ENCODE measurements around the gene RPA1.

RPA1 gene

GRCh38 chr17:1908699-1909309, 79.0 kb downstream of the RPA1 start:
- DNase-seq (ENCODE audit: low read depth in 2 of 2) = no peak

GRCh38 chr17:1909985-1910384, 80.2 kb downstream of the RPA1 start:
- no peak for DNase-seq (ENCODE audit: low read depth in 2 of 2)

- no peak for DNase-seq (ENCODE audit: low read depth in 2 of 2)
Observed at GRCh38 chr17:1912146-1912545, 82.3 kb downstream of the RPA1 start.

GRCh38 chr17:1913702-1914101, 83.9 kb downstream of the RPA1 start:
- DNase-seq (ENCODE audit: low read depth in 2 of 2) = no peak

GRCh38 chr17:1914661-1915083, 84.9 kb downstream of the RPA1 start:
- DNase-seq (ENCODE audit: low read depth in 2 of 2) = no peak

DNA sequence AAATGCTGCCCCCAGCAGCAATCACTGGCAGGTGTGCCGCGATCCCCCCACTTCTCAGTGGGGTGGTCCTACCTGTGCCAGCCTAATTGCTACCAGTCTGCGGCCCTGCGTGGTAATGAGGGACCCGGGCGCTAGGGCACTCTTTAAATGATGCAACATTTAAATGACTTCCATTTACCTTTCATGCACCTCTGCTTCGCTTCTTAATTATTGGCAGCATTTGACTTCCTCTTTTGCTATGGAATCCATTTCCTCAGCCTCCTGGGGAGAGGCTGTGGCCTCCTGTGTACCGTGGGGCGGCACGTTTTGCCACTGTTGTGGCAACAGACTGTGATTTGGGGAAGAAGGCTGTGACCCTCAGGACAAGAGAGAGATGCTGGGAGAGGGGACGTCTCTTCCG, 86.1 kb downstream of the RPA1 start:
- no peak for DNase-seq (ENCODE audit: low read depth in 2 of 2)

DNA sequence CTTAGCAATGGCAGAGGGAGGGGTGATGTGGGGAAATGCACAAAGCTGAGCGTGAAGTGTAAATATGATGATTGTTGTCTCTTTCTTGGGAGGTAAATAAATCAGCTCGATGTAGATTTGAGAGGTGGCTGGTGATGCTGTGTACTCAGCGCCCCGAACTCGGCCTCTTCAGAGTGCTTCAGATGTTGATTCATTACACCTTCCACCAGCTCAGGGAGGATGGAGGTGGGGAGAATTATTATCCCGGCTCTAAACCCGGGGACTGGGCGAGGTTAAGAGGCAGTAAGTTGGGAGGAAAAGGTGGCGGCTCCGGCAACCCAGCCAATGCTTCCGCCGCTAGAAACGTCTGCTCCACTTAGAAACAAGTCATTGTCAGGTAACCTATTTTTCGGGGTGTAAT, 86.5 kb downstream of the RPA1 start:
- no peak for DNase-seq (ENCODE audit: low read depth in 2 of 2)

- DNase-seq (ENCODE audit: low read depth in 2 of 2) = no peak
Observed at GRCh38 chr17:1916963-1917715, 87.3 kb downstream of the RPA1 start.

GRCh38 chr17:1918346-1919162, 88.7 kb downstream of the RPA1 start:
- no peak for DNase-seq (ENCODE audit: low read depth in 2 of 2)

DNA sequence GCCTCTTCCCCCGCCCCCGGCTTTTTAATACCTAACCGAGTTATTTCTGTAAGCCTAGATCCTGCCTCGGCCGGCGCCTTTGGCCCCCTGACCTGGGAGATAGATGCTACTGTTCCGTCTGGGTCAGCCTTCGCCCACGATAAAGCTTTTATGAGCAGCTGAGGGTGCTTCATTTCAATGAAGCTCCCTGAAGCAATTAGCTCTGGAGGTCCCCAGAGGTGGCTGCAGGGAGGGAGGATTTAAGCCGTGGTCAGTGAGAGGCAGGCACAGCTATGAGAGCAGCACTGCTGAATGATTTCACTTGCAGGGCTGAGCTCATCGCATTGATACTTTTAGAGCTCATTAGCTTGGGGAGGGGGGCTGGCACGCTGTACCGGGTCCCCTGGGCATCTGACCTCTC, 89.4 kb downstream of the RPA1 start:
- DNase-seq (ENCODE audit: low read depth in 2 of 2) = no peak

GRCh38 chr17:1920948-1921351, 91.1 kb downstream of the RPA1 start:
- no peak for DNase-seq (ENCODE audit: low read depth in 2 of 2)

GRCh38 chr17:1928976-1929375, 99.2 kb downstream of the RPA1 start:
- no peak for DNase-seq (ENCODE audit: low read depth in 2 of 2)

DNA sequence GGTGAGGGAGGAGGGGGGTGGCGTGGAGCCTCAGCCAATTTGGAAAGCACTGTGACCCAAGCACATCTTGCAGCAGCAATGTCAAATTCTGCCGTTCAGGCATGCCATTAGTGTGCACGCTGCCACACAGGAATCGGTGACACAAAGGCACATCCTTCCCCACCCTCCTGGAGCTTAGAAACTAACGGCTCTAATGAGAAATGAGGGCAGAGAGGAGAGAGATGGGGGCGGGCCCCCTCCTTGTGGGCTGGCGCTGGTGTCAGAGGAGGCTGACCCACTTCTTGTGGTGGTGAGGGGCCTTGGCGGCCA, 100.5 kb downstream of the RPA1 start:
- no peak for DNase-seq (ENCODE audit: low read depth in 2 of 2)

- DNase-seq (ENCODE audit: low read depth in 2 of 2) = no peak
Observed at GRCh38 chr17:1931844-1932579, 102.2 kb downstream of the RPA1 start.

DNA sequence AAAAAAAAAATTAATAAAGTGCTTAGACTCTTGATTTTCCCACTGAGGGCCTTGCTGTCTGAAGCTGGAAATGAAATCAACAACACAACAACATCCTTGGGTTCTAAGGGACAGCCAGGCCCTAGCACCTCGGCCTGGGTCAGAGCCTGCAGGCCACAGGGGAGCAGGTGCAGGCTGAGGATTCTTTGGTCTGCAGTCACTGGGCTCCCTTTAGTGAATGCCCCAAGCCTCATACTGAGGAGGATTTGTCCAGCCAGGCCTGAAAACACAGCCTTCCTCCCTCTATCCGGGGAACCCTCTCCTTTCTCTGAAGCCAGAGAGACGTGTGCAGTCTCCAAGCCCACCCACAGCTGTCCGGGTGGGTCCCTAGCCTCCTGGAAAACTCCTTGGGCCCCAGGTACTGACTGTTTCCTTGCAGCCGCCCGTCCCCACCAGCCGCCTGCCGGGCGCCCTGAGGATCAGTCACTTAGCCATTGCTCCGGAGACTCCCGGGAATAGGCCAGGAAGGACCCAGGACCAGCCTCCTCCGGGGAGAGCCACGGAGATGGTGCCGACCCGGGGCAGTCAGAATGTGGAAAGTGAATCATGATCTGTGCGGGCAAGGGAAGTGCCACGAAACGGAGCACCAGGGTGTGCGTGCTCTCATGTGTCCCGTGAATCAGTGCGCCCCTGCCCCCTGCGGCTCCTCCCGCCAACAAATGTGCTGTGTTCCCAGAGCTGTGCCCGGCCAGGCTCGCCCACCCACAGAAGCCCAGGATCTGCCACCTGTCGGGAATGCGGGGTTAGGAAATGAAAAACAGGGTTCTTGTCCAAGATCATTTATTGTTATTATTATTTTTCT, 104.3 kb downstream of the RPA1 start:
- DNase-seq (ENCODE audit: low read depth in 2 of 2) = no peak

DNA sequence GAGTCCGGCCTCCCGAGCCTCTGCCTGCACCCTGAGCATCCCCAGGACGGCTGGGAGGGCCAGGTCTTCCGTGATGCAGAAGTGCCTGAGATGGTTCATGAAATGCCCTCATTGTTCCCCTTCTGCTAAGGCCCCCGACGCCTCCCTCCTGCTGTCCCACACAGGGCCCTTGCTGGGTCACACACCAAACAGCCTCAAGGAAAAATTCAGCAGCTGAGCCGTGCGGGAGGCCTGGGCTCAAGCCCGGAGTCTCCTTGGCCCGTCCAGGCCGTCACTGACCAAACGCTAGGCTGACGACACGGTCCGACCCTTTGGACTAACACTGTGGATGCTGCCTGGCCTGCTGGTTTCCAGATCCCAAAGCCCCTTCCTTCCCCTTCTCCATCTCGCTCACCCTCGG, 105.1 kb downstream of the RPA1 start:
- DNase-seq (ENCODE audit: low read depth in 2 of 2) = no peak

DNA sequence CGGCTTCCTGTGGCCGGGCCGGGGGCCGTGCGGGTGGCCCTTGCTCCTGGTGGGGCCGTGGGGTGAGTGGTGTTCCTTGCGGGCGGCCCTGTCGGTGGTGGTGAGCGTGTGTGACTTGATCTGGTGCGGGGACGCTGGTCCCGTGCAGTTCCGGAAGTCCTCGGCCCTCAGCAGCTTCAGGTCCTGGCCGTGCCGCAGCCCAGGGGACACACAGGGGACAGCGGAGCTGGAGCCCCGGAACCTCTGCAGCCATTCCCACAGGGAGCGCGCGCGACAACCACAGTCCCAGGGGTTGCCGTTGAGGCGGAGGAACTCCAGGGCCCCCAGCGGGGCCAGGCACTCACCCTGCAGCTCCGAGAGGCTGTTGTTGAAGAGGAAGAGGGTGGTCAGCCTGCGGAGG, 107.0 kb downstream of the RPA1 start:
- DNase-seq (ENCODE audit: low read depth in 2 of 2) = no peak

- DNase-seq (ENCODE audit: low read depth in 2 of 2) = no peak
Observed at GRCh38 chr17:1937461-1937860, 107.7 kb downstream of the RPA1 start.

DNA sequence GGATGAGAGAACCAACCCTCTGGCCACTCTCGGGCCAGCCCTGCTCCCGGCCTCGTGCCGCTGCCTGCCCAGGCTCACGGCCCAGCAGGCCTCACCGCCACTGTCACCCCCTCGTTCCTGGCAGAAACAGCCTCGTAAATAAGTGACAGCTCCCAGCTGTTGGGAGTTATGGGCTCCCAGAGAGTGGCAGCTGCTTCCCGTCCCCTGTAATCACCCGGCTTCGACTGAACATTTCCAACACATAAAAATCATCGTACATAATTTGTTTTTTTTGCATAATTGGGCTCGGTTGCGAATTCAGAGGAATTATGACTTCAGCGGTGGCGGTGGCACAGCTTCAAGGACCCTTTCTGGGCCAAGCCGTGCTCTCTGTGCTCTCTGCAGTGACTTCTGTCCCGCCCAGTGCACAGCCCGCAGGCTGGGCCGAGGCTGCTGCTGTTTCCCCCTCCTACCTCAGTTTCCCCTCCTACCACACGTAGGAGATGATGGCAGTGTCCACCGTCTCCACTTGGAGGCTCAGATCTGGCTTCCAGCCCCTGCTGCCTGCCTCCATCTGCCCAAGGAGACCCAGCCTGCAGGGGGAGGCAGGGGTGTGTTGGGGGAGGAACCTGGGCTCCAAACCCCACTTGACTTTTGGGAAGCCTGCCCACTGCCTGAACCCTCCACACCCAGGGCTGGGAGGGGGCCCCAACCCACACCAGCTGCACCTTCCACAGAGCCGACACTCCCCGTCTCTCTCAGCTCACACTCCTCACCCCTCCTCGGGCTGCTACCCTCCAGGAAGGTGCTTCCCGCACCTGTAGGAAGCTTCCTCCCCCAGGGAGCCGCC, 110.4 kb downstream of the RPA1 start:
- DNase-seq (ENCODE audit: low read depth in 2 of 2) = no peak

DNA sequence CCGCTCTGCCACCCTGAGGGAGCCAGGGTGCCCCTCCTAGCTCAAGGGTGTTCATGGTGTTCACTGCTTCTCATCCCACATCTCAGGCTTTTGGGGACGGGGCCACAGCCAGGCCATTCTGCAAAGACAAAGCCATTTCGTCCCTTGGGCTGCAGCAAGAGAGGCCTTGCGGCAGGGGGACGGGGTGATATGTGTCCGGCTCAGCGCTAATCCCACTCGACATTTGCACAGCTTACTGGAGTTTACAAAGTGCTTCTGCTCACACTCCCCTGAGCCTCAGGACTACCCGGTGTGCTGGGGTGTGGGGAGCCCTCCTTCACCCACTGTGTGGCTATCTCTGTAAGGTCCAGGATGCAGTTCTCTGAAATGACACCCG, 111.0 kb downstream of the RPA1 start:
- no peak for DNase-seq (ENCODE audit: low read depth in 2 of 2)

All from stimulated activated CD8-positive, alpha-beta memory T cell treated with anti-CD3 and anti-CD28 coated beads, Interleukin-2, amount 100 ng/mL, for 48 hours (primary cell).